ENCODE data around the gene GARRE1. TPM values are rescaled to one million over a fixed set of nuclear protein-coding genes. Genes with fewer than 3 reads are reported as not detected.

Gene GARRE1
- total RNA-seq, 2 donors from 2014 or later: 25.5 to 28.0 TPM

GRCh38 chr19:34299576-34299975, 45.2 kb downstream of the GARRE1 start:
- Histone ChIP-seq H3K36me3 (peaks cover 28% of the 10 kb centered on the region), H3K27ac (no peak overlapping the region), H3K4me3 (no peak overlapping the region), H3K4me1 (no peaks in the 10 kb centered on the region), H3K27me3 (no peaks in the 10 kb centered on the region), H3K9me3 (no peaks in the 10 kb centered on the region)
- no peak for TF ChIP-seq CTCF (IDR thresholded peaks at IDR 0.05)
- no peak for DNase-seq (ENCODE audit: low spot score)

GRCh38 chr19:34300380-34300779, 46.0 kb downstream of the GARRE1 start:
- no peak overlapping the region for H3K27ac ChIP-seq
- no peaks in the 10 kb centered on the region for H3K27me3 ChIP-seq
- no peaks in the 10 kb centered on the region for H3K9me3 ChIP-seq
- peaks cover 0 to 2% of the 10 kb centered on the region in 2 donors for H3K4me1 ChIP-seq
- no peak overlapping the region for H3K4me3 ChIP-seq
- no peak for DNase-seq (ENCODE audit: low spot score)
- peaks cover 28% of the 10 kb centered on the region for H3K36me3 ChIP-seq
- TF ChIP-seq CTCF (IDR thresholded peaks at IDR 0.05): no peak

- Histone ChIP-seq H3K4me1 (peaks cover 0 to 8% of the 10 kb centered on the region in 2 donors), H3K27ac (no peak overlapping the region), H3K36me3 (peaks cover 28% of the 10 kb centered on the region), H3K4me3 (no peak overlapping the region), H3K9me3 (no peaks in the 10 kb centered on the region), H3K27me3 (no peaks in the 10 kb centered on the region)
- no peak for DNase-seq (ENCODE audit: low spot score)
- TF ChIP-seq CTCF (IDR thresholded peaks at IDR 0.05): no peak
Measured at GRCh38 chr19:34300962-34301361, 46.6 kb downstream of the GARRE1 start.

Other genes starting within 250 kb of the GARRE1 start
- 10 to 100 TPM; 60.3 to 80.2 TPM for gene LSM14A, start 82.0 kb upstream of the GARRE1 start, total RNA-seq
- 100 to 1,000 TPM; 340 to 413 TPM for gene GPI, start 110.6 kb downstream of the GARRE1 start, total RNA-seq
- 10 to 100 TPM in 1 of 2 donors, 1 to 10 TPM in 1; 9.5 to 14.0 TPM for gene PDCD2L, start 149.8 kb downstream of the GARRE1 start, total RNA-seq
- 10 to 100 TPM; 42.1 to 52.3 TPM for gene UBA2, start 173.8 kb downstream of the GARRE1 start, total RNA-seq
- 10 to 100 TPM in 1 of 2 donors, 1 to 10 TPM in 1; 8.3 to 32.3 TPM for gene WTIP, start 227.2 kb downstream of the GARRE1 start, total RNA-seq

Data from right atrium auricular region (tissue), 2 donors.